ENCODE measurements around the gene YPEL1.
"Not testable (repeated sequence)": the region's sequence is repeated elsewhere in the genome, so short reads cannot be mapped to it uniquely, and the experiment has no call there.

Gene YPEL1

DNA sequence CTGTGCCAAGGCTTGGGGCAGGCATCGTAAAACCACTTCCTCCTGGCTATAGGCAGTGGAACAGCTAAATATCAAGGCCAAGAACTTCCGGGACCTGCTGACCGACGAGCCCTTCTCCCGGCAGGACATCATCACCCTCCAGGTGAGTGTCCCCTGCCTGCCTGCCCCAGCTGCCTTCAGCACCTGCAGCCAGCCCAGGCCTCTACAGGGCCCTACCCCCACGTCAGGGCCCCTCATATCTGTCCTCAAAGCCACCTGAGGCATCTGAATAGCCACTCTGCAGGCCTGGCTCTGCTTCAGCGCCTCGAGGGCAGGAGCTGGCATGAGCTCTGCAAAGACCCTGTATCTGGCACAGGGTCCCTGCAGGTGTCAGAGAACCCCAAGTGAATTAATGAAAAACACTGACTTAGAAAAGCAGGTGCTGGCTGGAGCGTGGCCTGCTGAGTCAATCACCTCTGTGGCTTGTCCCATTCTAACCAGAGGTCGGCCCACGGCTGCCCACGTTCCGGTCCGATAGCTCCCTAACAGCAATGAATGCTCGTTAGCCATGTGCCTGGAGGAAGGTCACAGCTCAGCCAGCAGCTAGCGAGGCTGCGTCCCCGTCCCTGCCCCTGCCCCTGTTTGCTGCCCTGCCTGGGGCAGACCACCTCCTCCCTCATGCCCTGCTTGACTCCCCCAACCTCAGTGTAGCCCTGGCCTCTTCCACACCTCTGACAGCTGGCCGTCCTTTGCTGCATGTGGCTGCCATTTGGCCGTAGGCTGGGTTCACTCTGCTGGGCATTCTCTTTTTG, 53.0 kb downstream of the YPEL1 start:
- H3K4me3 ChIP-seq (ENCODE audit: low read depth, low read length), result no peak overlapping the region
- TF ChIP-seq, protein P1, sequence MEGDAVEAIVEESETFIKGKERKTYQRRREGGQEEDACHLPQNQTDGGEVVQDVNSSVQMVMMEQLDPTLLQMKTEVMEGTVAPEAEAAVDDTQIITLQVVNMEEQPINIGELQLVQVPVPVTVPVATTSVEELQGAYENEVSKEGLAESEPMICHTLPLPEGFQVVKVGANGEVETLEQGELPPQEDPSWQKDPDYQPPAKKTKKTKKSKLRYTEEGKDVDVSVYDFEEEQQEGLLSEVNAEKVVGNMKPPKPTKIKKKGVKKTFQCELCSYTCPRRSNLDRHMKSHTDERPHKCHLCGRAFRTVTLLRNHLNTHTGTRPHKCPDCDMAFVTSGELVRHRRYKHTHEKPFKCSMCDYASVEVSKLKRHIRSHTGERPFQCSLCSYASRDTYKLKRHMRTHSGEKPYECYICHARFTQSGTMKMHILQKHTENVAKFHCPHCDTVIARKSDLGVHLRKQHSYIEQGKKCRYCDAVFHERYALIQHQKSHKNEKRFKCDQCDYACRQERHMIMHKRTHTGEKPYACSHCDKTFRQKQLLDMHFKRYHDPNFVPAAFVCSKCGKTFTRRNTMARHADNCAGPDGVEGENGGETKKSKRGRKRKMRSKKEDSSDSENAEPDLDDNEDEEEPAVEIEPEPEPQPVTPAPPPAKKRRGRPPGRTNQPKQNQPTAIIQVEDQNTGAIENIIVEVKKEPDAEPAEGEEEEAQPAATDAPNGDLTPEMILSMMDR (IDR thresholded peaks at IDR 0.05; ENCODE audit: insufficient read depth, low read depth, low read length, missing control alignments), result no peak
- DNase-seq (ENCODE audit: low read depth), result no peak

DNA sequence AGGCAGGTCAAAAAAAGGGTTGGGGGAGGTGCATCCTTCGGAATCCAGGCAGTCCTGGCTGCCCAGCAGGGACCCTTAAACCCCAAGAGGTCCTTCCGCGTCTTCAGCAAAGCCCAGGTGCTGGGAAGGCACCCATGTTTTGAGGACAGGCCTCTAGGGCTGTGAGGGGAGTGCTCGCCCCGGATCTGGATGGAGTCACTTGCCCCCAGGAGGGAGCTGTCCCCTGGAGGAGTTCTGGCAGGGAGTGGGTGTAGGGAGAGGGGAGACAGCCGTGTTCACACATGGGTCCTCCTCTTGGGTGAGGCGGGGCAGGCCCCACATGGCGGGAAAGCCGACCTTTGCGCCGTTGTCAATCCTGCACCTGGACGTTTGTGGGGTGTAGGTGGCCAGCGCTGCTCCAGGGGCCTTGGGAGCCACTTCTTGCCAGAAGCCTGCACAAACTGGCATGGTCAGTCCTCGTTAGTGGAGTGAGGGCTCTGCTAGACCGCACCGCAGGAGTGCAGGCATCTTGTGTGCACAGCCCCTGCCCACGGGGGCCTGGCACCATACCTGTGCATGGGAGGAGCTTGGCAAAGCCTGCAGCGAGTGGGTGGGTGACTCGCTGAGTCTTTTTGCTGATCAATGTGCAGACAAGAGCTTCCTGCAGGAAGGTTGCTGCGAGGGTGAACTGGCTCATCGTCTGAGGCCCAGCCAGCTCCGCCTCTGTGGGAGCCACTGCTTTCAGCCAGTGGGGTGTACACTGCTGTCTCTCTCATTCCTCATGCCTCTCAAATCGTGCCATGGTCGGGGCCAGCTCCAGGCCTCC, 53.8 kb downstream of the YPEL1 start:
- TF ChIP-seq, protein P1 (IDR thresholded peaks at IDR 0.05; ENCODE audit: insufficient read depth, low read depth, low read length, missing control alignments), result no peak
- no peak for DNase-seq (ENCODE audit: low read depth)
- no peak overlapping the region for H3K4me3 ChIP-seq (ENCODE audit: low read depth, low read length)

DNA sequence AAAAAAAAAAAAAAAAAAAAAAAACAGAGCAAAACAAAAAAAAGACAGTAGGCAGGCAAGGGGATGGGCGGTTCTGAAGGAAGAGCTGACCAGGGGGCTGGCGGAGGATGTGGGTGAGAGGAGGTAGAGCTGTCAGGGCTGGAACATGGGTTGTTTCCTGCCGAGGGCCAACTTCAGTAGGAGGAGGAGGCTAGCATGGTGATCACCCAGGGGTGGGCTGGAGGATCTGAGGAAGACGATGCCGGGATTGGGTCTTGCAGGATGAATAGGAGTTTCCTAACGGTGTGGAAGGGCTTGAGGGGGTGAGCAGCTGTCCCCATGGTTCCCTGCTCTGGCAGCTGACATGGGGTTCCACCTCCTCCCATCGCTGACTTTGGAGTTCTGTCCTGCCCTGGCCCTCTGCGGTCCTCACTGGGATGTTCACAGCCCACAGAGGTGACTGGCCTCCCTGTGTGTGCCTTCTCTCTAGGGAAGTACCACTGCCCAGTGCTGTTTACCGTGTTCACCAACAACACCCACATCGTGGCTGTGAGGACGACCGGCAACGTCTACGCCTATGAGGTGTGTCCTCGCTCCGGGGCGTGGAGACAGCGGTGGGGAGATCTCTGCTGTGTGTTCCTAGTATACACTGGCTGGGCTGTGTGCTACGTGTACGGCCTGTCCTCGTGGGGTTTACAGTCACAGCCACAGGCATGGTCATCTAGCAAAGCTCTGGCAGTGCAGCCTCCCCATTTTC, 54.6 kb downstream of the YPEL1 start:
- no peak overlapping the region for H3K4me3 ChIP-seq (ENCODE audit: low read depth, low read length)
- DNase-seq (ENCODE audit: low read depth), result no peak
- TF ChIP-seq, protein P1 (IDR thresholded peaks at IDR 0.05; ENCODE audit: insufficient read depth, low read depth, low read length, missing control alignments), result no peak

DNA sequence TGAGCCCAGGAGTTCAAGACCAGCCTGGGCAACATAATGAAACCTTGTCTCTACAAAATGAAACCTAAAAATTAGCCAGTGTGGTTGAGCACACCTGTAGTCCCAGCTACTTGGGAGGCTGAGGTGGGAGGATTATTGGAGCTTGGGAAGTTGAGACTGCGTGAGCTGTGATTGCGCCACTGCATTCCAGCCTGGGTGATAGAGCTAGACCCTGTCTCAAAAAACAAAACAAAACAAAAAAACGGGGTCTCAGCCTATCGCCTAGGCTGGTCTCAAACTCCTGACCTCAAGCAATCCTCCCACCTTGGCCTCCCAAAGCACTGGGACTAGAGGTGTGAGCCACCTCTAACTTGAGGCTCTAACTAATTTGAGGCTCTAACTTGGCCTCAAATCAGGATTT, 56.2 kb downstream of the YPEL1 start:
- no peak for DNase-seq (ENCODE audit: low read depth)
- TF ChIP-seq, protein P1 (IDR thresholded peaks at IDR 0.05; ENCODE audit: insufficient read depth, low read depth, low read length, missing control alignments), result no peak
- H3K4me3 ChIP-seq (ENCODE audit: low read depth, low read length), result no peak overlapping the region

DNA sequence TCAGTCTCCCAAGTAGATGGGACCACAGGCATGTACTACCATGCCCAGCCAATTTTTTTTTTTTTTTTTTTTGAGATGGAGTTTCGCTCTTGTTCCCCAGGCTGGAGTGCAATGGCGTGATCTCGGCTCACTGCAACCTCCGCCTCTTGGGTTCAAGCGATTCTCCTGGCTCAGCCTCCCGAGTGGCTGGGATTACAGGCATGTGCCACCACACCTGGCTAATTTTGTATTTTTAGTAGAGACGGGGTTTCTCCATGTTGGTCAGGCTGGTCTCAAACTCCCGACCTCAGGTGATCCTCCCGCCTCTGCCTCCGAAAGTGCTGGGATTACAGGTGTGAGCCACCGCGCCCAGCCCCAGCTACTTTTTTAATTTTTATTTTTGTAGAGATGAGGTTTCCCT, 56.8 kb downstream of the YPEL1 start:
- DNase-seq (ENCODE audit: low read depth); H3K4me3 ChIP-seq (ENCODE audit: low read depth, low read length): not testable (repeated sequence)

DNA sequence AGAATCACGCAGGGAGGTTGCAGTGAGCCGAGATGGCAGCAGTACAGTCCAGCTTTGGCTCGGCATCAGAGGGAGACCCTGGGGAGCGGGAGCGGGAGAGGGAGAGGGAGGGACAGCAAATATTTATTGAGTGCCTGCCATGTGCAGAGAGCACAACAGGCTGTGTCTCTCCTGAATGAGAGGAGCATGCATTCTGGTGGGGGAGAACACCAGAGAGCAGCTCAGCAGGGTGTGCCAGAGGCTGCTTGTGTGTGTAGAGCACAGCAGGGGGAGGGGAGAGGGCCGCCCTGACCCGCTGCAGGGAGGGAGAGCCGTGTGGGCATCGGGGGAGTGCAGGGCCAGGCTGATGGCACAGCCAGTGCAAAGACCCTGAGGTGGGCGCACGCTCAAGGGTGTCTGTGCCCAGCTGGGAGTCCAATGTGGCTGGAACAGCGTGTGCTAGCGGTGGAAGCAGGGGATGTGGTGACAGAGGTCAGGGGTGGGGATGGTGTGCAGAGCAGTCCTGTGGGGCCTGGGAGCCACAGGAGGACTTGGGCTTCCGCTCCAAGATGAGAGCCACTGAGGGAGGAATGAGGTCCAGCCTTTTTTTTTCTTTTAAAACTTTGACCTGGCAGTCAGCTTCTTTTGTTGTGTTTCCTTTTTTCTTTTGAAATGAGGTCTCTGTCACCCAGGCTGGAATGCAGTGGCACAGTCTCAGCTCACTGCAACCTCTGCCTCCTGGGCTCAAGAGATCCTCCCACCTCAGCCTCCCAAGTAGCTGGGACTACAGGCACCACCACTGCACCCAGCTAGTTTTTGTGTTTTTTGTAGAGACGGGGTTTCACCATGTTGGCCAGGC, 57.8 kb downstream of the YPEL1 start:
- no peak for DNase-seq (ENCODE audit: low read depth)

More for the DNA sequence above, 57.8 kb downstream of the YPEL1 start:
- H3K4me3 ChIP-seq (ENCODE audit: low read depth, low read length), result no peak overlapping the region
- TF ChIP-seq, protein P1 (IDR thresholded peaks at IDR 0.05; ENCODE audit: insufficient read depth, low read depth, low read length, missing control alignments), result no peak

All from GM12865 (cell line).